Trophoblast cell (in vitro differentiated cells and primary cell): Measurements from ENCODE around the gene JAKMIP1.

ENCODE experiments used
- DNase-seq, 2 donors: peaks; one replicate each; pipeline ENCODE4 v3.0.0-alpha.2; 2016
- H2AFZ ChIP-seq: 2 replicates; pipeline ENCODE4 v1.6.1; 2013; ENCODE audit warnings: low read length, moderate library complexity, mild to moderate bottlenecking; ENCODE audit not compliant: insufficient read depth, poor library complexity
- H2AK5ac ChIP-seq: 2 replicates; pipeline ENCODE4 v1.6.1; 2013; ENCODE audit warnings: mild to moderate bottlenecking, low read length
- H2BK120ac ChIP-seq: 2 replicates; pipeline ENCODE4 v1.6.1; 2013; ENCODE audit warnings: low read length, mild to moderate bottlenecking, moderate library complexity; ENCODE audit not compliant: insufficient read depth, poor library complexity
- H2BK12ac ChIP-seq: 2 replicates; pipeline ENCODE4 v1.6.1; 2013; ENCODE audit warnings: mild to moderate bottlenecking, low read length, moderate library complexity
- H2BK5ac ChIP-seq: 2 replicates; pipeline ENCODE4 v1.6.1; 2013; ENCODE audit warnings: low read length, low read depth, moderate library complexity, mild to moderate bottlenecking; ENCODE audit not compliant: poor library complexity
- H3K14ac ChIP-seq: 2 replicates; pipeline ENCODE4 v1.6.1; 2013; ENCODE audit warnings: mild to moderate bottlenecking, low read length
- H3K18ac ChIP-seq: 2 replicates; pipeline ENCODE4 v1.6.1; 2013; ENCODE audit warnings: mild to moderate bottlenecking, low read length
- H3K23ac ChIP-seq: 2 replicates; pipeline ENCODE4 v1.6.1; 2013; ENCODE audit warnings: low read length
- H3K27ac ChIP-seq: 2 replicates; pipeline ENCODE4 v1.5.1; 2013; ENCODE audit warnings: low read depth, mild to moderate bottlenecking, inconsistent platforms, low read length, moderate library complexity
- H3K27me3 ChIP-seq: 2 replicates; pipeline ENCODE4 v1.6.1; 2013; ENCODE audit warnings: inconsistent platforms, mild to moderate bottlenecking, low read length, moderate library complexity; ENCODE audit not compliant: insufficient read depth
- H3K36me3 ChIP-seq, 2 experiments: 1 replicate in 1 of 2; 2 replicates in 1 of 2; pipeline ENCODE4 v1.6.1; 2013; ENCODE audit warnings: low read length in 2 of 2, mild to moderate bottlenecking in 2 of 2, moderate library complexity in 1 of 2; ENCODE audit not compliant: insufficient read depth in 2 of 2, control insufficient read depth in 1 of 2
- H3K4ac ChIP-seq: 2 replicates; pipeline ENCODE4 v1.6.1; 2013; ENCODE audit warnings: low read depth, mild to moderate bottlenecking, low read length, moderate library complexity
- H3K4me1 ChIP-seq, 2 experiments: 1 replicate in 1 of 2; 2 replicates in 1 of 2; pipeline ENCODE4 v1.6.1; 2013; ENCODE audit warnings: low read length in 2 of 2, mild to moderate bottlenecking in 2 of 2, moderate library complexity in 1 of 2; ENCODE audit not compliant: insufficient read depth in 2 of 2, control insufficient read depth in 1 of 2
- H3K4me2 ChIP-seq: 2 replicates; pipeline ENCODE4 v1.6.1; 2013; ENCODE audit warnings: inconsistent platforms, mild to moderate bottlenecking, low read length, moderate library complexity
- H3K4me3 ChIP-seq: 2 replicates; pipeline ENCODE4 v1.5.1; 2013; ENCODE audit warnings: mild to moderate bottlenecking, low read depth, low read length, inconsistent platforms
- H3K79me1 ChIP-seq: one replicate; pipeline ENCODE4 v1.6.1; 2013; ENCODE audit warnings: low read length
- H3K79me2 ChIP-seq: 2 replicates; pipeline ENCODE4 v1.6.1; 2013; ENCODE audit warnings: low read length, mild to moderate bottlenecking; ENCODE audit not compliant: control insufficient read depth, insufficient read depth, poor library complexity
- H3K9ac ChIP-seq: 2 replicates; pipeline ENCODE4 v1.6.1; 2013; ENCODE audit warnings: mild to moderate bottlenecking, low read length
- H3K9me3 ChIP-seq: 2 replicates; pipeline ENCODE4 v1.6.1; 2013; ENCODE audit warnings: low read depth, mild to moderate bottlenecking, control low read depth, inconsistent platforms, low read length; ENCODE audit not compliant: insufficient read depth
- H4K12ac ChIP-seq: 2 replicates; pipeline ENCODE4 v1.6.1; 2013; ENCODE audit warnings: low read depth, mild to moderate bottlenecking, low read length, moderate library complexity
- H4K8ac ChIP-seq: 2 replicates; pipeline ENCODE4 v1.6.1; 2013; ENCODE audit warnings: low read depth, mild to moderate bottlenecking, low read length, moderate library complexity
- H4K91ac ChIP-seq: one replicate; pipeline ENCODE4 v1.6.1; 2013; ENCODE audit warnings: low read depth, mild to moderate bottlenecking, low read length, moderate library complexity
- WGBS: extraction: QIAGEN DNeasy Blood & Tissue Kit; methylation state at CpG from one replicate; pipeline ENCODE4 v1.1.7; 2013; ENCODE audit warnings: missing lambda C conversion rate; ENCODE audit not compliant: insufficient read length, insufficient coverage; ENCODE audit errors: extremely low coverage; 5-methylcytosine and 5-hydroxymethylcytosine counted together

JAKMIP1 gene

GRCh38 chr4:6124386-6125102 is 75.8 kb downstream of the JAKMIP1 start:
- Histone ChIP-seq H3K36me3 (no peaks in the 10 kb centered on the region), H3K14ac (no peak overlapping the region), H3K4me3 (no peak overlapping the region), H3K79me2 (no peaks in the 10 kb centered on the region), H4K91ac (no peak overlapping the region), H3K18ac (no peak overlapping the region), H4K8ac (no peak overlapping the region), H2BK12ac (no peak overlapping the region), H3K4me1 (no peaks in the 10 kb centered on the region), H3K79me1 (no peaks in the 10 kb centered on the region), H3K23ac (no peak overlapping the region), H3K27me3 (no peaks in the 10 kb centered on the region), H2BK5ac (no peak overlapping the region), H3K4me2 (no peak overlapping the region), H3K27ac (no peak overlapping the region), H2BK120ac (no peak overlapping the region), H2AK5ac (no peak overlapping the region), H3K4ac (no peak overlapping the region), H3K9me3 (peaks cover 4% of the 10 kb centered on the region), H2AFZ (no peak overlapping the region), H4K12ac (no peak overlapping the region), H3K9ac (no peak overlapping the region)
- no CpG with 5 or more reads among the region's 6 CpGs for WGBS
- DNase-seq: no peak

- Histone ChIP-seq H3K4me2 (no peak overlapping the region), H4K91ac (no peak overlapping the region), H3K79me2 (no peaks in the 10 kb centered on the region), H2AK5ac (no peak overlapping the region), H3K4me3 (peak overlapping the region; percentile 37), H4K8ac (no peak overlapping the region), H3K9me3 (peaks cover 4% of the 10 kb centered on the region), H3K27ac (no peak overlapping the region), H3K4me1 (no peaks in the 10 kb centered on the region), H3K23ac (no peak overlapping the region), H3K36me3 (no peaks in the 10 kb centered on the region), H3K18ac (no peak overlapping the region), H2AFZ (no peak overlapping the region), H2BK12ac (no peak overlapping the region), H3K14ac (no peak overlapping the region), H2BK120ac (no peak overlapping the region), H2BK5ac (no peak overlapping the region), H3K27me3 (no peaks in the 10 kb centered on the region), H3K9ac (no peak overlapping the region), H3K79me1 (no peaks in the 10 kb centered on the region), H3K4ac (no peak overlapping the region), H4K12ac (no peak overlapping the region)
- DNase-seq: no peak
- no CpG with 5 or more reads among the region's 13 CpGs for WGBS
These were observed 76.4 kb downstream of the JAKMIP1 start for GRCh38 chr4:6123976-6124375.

- Histone ChIP-seq H4K91ac (no peak overlapping the region), H2BK120ac (no peak overlapping the region), H3K4me3 (no peak overlapping the region), H2BK5ac (no peak overlapping the region), H3K36me3 (no peaks in the 10 kb centered on the region), H3K4me1 (no peaks in the 10 kb centered on the region), H3K27ac (no peak overlapping the region), H3K9ac (no peak overlapping the region), H3K9me3 (peaks cover 4% of the 10 kb centered on the region), H3K4ac (no peak overlapping the region), H3K23ac (no peak overlapping the region), H4K8ac (no peak overlapping the region), H3K79me1 (no peaks in the 10 kb centered on the region), H3K27me3 (no peaks in the 10 kb centered on the region), H2BK12ac (no peak overlapping the region), H3K79me2 (no peaks in the 10 kb centered on the region), H2AFZ (no peak overlapping the region), H3K4me2 (no peak overlapping the region), H2AK5ac (no peak overlapping the region), H3K18ac (no peak overlapping the region), H3K14ac (no peak overlapping the region), H4K12ac (no peak overlapping the region)
- no CpG with 5 or more reads among the region's 2 CpGs for WGBS
- no peak for DNase-seq
These were observed 76.8 kb downstream of the JAKMIP1 start for GRCh38 chr4:6123541-6123940.

- no peak overlapping the region for H3K4me3 ChIP-seq
- no peak overlapping the region for H2AK5ac ChIP-seq
- H3K9ac ChIP-seq: no peak overlapping the region
- H3K27ac ChIP-seq: no peak overlapping the region
- H3K14ac ChIP-seq: no peak overlapping the region
- H3K79me2 ChIP-seq: no peaks in the 10 kb centered on the region
- H3K4me2 ChIP-seq: no peak overlapping the region
- no peak for DNase-seq
- H4K91ac ChIP-seq: no peak overlapping the region
- no peak overlapping the region for H4K12ac ChIP-seq
- H3K4me1 ChIP-seq: no peaks in the 10 kb centered on the region
- no CpG with 5 or more reads among the region's 7 CpGs for WGBS
- H3K18ac ChIP-seq: no peak overlapping the region
- no peak overlapping the region for H3K4ac ChIP-seq
- no peak overlapping the region for H2AFZ ChIP-seq
- no peak overlapping the region for H3K23ac ChIP-seq
- H3K79me1 ChIP-seq: no peaks in the 10 kb centered on the region
- H3K27me3 ChIP-seq: no peaks in the 10 kb centered on the region
- no peak overlapping the region for H2BK12ac ChIP-seq
- peaks cover 4% of the 10 kb centered on the region for H3K9me3 ChIP-seq
- no peak overlapping the region for H2BK120ac ChIP-seq
- H2BK5ac ChIP-seq: no peak overlapping the region
- H3K36me3 ChIP-seq: no peaks in the 10 kb centered on the region
- no peak overlapping the region for H4K8ac ChIP-seq
These were observed 77.2 kb downstream of the JAKMIP1 start for GRCh38 chr4:6123116-6123515.
